DND-41 (cell line): ENCODE results near the gene SORBS1.

Experiments
- EZH2 ChIP-seq: IDR thresholded peaks from 3 replicates; pipeline ENCODE4 v1.6.1; 2012; ENCODE audit warnings: borderline replicate concordance, low read depth, mild to moderate bottlenecking, moderate library complexity, low read length, inconsistent platforms; ENCODE audit not compliant: severe bottlenecking
- TF ChIP-seq, protein P1 (sequence below): IDR thresholded peaks from 2 replicates; pipeline ENCODE4 v1.5.1; 2012; ENCODE audit warnings: borderline replicate concordance, low read length, moderate library complexity, mild to moderate bottlenecking; ENCODE audit not compliant: poor library complexity, severe bottlenecking; ENCODE audit errors: extremely low read depth

DNA sequence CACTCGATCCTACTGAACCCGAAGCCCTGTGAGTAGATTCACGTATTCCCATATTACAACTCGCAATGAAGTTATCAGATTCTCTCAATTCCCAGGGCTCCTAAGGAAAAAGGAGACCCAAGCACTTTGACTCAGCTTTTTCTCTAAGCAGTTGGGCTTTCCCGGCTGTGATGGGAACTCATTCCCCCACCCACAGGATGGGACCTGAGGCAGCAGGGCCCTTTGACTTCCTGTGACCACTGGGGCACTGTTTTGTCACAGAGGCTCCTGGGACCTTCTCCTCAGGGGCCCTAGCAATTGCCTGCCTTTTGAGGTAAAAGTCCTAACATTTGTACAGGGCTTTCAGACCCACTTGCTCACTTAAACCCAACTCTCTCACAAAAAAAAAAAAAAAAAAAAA, 147.6 kb downstream of the SORBS1 start:
- TF ChIP-seq, protein P1, sequence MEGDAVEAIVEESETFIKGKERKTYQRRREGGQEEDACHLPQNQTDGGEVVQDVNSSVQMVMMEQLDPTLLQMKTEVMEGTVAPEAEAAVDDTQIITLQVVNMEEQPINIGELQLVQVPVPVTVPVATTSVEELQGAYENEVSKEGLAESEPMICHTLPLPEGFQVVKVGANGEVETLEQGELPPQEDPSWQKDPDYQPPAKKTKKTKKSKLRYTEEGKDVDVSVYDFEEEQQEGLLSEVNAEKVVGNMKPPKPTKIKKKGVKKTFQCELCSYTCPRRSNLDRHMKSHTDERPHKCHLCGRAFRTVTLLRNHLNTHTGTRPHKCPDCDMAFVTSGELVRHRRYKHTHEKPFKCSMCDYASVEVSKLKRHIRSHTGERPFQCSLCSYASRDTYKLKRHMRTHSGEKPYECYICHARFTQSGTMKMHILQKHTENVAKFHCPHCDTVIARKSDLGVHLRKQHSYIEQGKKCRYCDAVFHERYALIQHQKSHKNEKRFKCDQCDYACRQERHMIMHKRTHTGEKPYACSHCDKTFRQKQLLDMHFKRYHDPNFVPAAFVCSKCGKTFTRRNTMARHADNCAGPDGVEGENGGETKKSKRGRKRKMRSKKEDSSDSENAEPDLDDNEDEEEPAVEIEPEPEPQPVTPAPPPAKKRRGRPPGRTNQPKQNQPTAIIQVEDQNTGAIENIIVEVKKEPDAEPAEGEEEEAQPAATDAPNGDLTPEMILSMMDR, result no peak
- no peak for TF ChIP-seq EZH2
